NCI-H1417 (cell line): ENCODE results near the gene WDR55.
"Not testable (repeated sequence)": the region's sequence is repeated elsewhere in the genome, so short reads cannot be mapped to it uniquely, and the experiment has no call there.

Experiments used
- DNase-seq, 3 experiments: peaks; one replicate each; lab custom pipeline; 2025; lab: John Stamatoyannopoulos, UW

WDR55 gene

GRCh38 chr5:140647042-140647419 lies 17.7 kb upstream of the WDR55 start:
- peak in 1 of 3 experiments; percentile 17 for DNase-seq

- DNase-seq: no peak
Measured at GRCh38 chr5:140658870-140659269, 5.8 kb upstream of the WDR55 start.

GRCh38 chr5:140660371-140660770 lies 4.3 kb upstream of the WDR55 start:
- not testable (repeated sequence) for DNase-seq

DNA sequence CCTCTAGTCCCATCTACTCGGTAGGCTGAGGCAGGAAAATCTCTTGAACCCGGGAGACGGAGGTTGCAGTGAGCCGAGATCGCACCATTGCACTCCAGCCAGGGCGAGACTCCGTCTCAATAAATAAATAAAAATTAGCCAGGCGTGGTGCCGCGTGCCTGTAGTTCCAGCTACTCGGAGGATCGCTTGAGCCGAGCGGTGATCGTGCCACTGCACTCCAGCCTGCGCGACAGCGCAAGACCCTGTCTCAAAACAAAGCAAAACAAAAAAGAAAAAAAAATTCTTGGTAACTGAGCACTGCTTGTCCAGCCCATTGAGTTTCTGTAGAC lies 710 bp upstream of the WDR55 start:
- DNase-seq: no peak

DNA sequence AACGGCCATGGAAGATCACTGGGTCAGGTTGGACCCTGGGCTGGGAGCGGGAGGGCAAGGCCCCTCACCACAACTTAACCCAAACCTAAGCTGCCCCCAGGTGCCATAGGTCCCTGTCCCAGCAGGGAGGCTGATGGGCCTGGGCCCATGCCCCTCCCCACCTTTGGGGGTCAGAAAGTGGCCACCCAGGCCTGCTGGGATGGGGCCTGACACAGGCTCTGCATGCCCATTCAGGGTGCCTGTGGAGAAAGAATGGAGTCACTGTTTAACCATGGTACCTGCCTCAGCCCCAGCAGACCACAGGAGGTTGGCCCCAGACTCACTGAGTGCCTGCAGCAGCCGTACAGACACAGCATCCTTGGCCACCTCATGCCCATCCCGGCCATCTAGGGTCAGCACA lies 6.3 kb downstream of the WDR55 start:
- not testable (repeated sequence) for DNase-seq

GRCh38 chr5:140671472-140672125 lies 6.9 kb downstream of the WDR55 start:
- no peak for DNase-seq

DNA sequence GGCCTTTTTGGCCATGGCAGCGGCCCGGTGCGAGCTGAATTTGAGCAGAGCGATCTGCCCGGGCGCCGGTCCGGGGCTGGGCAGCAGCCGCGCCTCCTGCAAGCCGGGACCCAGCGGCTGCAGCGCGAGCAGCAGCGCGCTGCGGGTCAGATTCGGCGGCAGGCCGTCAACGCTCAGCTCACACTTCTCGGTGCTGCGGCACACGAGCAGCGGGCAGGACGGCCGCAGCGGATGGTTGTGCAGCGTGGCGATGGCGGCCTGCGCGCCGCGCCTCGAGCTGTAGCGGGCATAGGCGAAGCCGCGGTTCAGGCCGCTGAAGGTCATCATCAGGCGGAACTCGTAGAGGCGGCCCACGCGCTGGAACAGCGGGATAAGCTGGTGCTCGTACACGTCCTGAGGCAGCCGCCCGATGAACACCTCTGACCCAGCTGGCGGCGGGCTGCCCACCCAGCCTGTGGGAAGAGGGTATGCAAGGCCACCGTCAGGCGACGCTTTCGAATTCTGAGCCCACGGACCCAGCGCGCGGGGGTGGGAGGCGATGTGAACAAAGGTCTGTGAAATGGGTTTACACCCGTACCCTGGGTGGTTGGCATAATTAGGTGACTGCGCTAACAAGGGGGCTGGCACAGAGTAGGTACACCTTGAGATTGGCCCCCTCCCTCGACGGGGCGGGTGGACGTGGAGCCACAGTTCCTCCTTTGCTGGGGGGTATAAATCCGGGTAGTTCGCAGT lies 7.9 kb downstream of the WDR55 start:
- DNase-seq: peak in 1 of 3 experiments; percentile 0

- DNase-seq: no peak
Measured at GRCh38 chr5:140673187-140673976, 8.7 kb downstream of the WDR55 start, which contains the start of gene DND1. Gene DND1 (minus strand): TSS chr5:140673576. CDS start chr5:140673542, 34 bp downstream.

GRCh38 chr5:140674211-140674610 lies 9.5 kb downstream of the WDR55 start:
- DNase-seq: no peak

DNA sequence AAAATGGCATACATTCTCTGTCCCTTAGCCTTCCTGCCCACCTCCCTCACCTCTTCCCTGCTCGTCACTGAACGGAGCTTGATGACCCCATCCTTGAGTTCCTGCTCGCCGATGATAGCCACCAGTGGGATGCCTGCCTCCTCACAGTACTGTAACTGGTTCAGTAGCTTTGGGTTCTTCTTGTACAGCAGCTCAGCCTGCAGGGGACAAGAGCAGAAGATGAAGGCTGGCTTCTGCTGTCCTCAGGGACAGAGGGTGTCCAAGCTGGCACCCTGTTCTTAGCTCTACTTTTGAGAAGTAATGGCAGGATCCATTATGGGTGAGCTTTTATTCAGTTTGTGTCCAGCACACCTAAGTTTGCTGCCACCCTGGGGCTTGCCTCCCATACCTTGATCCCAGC lies 9.9 kb downstream of the WDR55 start:
- no peak for DNase-seq

DNA sequence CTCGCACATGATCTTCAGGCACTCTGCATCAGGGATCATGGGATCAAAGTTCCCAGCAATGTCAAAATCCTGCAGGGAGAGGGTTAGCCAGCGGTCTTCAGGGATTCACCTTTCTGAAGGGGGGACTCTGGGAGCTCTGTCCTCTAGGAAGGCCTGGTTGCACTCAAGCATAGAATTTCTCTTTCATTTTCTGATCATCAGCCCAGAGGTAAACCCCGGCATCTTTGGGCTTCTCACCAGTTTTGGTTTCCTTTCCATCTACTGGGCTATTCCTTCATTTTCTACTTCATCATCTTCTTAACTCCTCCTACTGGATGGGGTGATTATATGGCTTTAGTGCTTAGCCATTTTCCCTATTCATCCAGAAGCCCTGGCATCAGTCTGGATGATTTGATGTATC lies 13.2 kb downstream of the WDR55 start:
- no peak for DNase-seq

GRCh38 chr5:140678993-140679392 lies 14.3 kb downstream of the WDR55 start:
- DNase-seq: no peak

- no peak for DNase-seq
Measured at GRCh38 chr5:140690376-140690932, 25.8 kb downstream of the WDR55 start.

DNA sequence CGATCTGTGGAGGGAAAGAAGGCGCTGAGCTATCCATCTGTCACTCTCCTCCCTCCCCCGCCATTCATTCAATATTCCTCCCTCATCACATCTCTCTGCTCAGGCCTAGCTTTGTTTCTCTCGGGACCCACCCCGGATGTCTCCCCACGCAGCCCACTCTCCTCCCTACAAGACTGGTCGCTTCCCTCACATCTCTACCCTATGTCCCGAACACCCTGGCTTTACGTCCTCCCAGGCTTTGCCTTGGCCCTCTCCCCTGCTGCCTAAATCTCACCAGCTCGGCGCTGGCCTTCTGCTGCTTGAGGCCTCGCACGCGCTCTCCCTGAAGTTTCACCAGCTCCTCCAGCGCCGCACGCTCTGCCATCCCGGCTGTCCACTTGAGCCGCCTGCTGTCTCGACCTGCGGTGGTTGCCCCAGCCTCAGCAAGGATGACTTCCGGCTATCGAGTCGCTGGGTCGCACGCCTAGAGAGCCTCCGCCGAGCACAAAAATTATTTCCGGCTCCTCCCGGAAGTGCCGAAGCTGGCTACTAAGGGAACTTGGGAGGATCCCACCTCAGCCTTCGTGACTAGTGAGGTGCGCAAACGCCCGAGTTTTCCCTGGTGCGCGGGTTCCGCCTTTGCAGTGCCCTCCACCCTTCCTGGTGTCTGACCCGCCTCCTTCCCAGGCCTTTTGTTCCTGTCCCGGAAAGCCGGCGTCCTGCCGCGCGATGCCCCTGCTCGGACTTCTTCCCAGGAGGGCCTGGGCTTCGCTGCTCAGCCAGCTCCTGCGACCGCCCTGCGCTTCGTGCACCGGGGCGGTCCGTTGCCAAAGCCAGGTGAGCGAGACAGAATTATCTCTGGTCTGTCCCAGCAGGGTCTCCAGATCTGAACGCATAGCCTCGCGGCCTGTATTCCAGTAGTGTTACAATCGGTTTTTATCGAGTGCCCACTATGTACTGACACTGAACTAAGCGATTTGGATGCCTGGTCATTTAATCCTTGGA lies 26.5 kb downstream of the WDR55 start, which contains the start of the genes HARS1 and HARS2:
TSS of gene HARS1 (minus strand) at position 430 of the 984 bp plus-strand sequence. CDS start at position 364, 66 bp downstream.
TSS of gene HARS2 (plus strand) at position 515 of the 984 bp plus-strand sequence. CDS start at position 709, 194 bp downstream.
- peak; percentile 80 to 92 (median 90) for DNase-seq

DNA sequence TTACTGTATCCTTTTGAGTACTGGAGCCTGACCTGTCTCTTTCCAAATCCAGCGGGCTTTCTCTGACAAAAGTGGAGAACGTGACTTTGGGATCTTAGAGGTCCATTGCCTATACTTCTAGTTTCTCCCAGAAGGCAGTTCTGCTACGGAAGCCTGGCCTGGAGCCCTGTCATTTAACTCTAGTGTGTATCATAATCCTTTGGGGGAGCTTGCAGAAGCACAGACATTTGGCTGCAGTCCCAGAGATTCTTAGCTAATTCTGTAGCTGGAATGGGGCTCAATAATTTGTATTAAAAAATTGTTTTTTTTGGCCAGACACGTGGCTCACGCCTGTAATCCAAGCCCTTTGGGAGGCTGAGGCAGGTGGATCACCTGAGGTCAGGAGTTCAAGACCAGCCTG lies 29.6 kb downstream of the WDR55 start:
- DNase-seq: no peak

- no peak for DNase-seq
Measured at GRCh38 chr5:140696891-140697492, 32.3 kb downstream of the WDR55 start.

GRCh38 chr5:140700177-140701144 lies 35.8 kb downstream of the WDR55 start, which contains the start of gene ZMAT2:
Gene ZMAT2 (plus strand): TSS chr5:140700447. CDS start chr5:140700461, 14 bp downstream.
- DNase-seq: peak; percentile 87 to 97 (median 95)

DNA sequence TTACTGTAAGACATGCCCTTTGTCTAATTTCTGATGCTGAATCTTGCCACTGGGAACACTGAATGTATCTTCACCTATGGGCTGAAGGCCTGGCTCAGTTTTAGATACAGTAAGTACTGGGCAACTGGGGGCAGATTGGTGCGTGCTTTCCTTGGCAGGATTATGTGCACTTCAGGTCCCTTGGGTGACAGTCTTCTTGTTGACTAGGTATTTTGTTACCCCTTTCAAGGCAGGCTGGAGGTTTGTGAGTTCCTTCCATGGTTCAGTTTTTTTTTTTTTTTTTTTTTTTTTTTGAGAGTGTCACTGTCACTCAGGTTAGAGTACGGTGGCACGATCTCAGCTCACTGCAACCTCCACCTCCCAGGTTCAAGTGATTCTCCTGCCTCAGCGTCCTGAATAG lies 43.1 kb downstream of the WDR55 start:
- no peak for DNase-seq

DNA sequence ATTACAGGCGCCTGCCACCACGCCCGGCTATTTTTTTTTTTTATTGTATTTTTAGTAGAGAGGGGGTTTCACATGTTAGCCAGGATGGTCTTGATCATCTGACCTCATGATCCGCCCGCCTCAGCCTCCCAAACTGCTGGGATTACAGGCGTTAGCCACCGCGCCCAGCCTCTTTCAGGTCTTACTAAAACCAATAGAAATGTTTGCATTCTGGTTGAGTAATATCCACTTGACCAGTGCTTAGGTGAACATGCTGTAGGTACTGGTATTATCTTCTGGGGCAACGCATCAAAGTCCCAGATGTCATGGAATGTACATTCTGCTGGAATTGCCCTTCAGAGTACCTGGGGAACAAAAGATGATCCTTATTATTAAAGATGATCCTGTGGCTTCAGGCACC lies 44.1 kb downstream of the WDR55 start:
- not testable (repeated sequence) for DNase-seq
